B cell (primary cell): ENCODE measurements around the gene NCAPG2. TPM values are rescaled to one million over a fixed set of nuclear protein-coding genes. Genes with fewer than 3 reads are reported as not detected.

Source experiments
- ATAC-seq: fragments of 200-7000 bp; cut with Tn5 transposase; one replicate; pipeline ENCODE4 v1.10.0; 2021; ENCODE audit warnings: low read depth, mild to moderate bottlenecking, moderate number of reproducible peaks, moderate library complexity
- CTCF ChIA-PET: fragments of 350-600 bp; sonication (Branson Sonifier 250); formaldehyde crosslinking; loops from one replicate; lab custom pipeline; 2021; ENCODE audit warnings: antibody characterized with exemption, inconsistent platforms; lab: Charles Lee
- POLR2A ChIA-PET: fragments of 350-600 bp; sonication (Branson Sonifier 250); formaldehyde crosslinking; loops from one replicate; lab custom pipeline; 2021; ENCODE audit warnings: antibody characterized with exemption; lab: Charles Lee
- DNase-seq: peaks from one replicate; pipeline ENCODE4 v3.0.0; 2013
- H2AFZ ChIP-seq: 2 replicates; pipeline ENCODE4 v1.6.1; 2012; ENCODE audit warnings: mild to moderate bottlenecking, low read depth, low read length; ENCODE audit not compliant: insufficient read depth, poor library complexity, severe bottlenecking
- H3K27ac ChIP-seq, 2 donors: 1 replicate in 1 of 2; 2 replicates in 1 of 2; pipeline ENCODE4 v1.5.1; 2012 to 2013; ENCODE audit warnings: low read length in 2 of 2, mild to moderate bottlenecking in 2 of 2, moderate library complexity in 1 of 2
- H3K27me3 ChIP-seq, 4 experiments: fragments of 200-600 bp in 1 of 4; sonication (generic) in 1 of 4; replicated peaks in 1 of 4; 1 replicate in 2 of 4; 2 replicates in 2 of 4; pipeline versions ENCODE4 v1.6.1 to v1.7.0; 2013 to 2016; ENCODE audit warnings: low read length in 3 of 4, mild to moderate bottlenecking in 2 of 4, mixed read lengths in 1 of 4, moderate library complexity in 1 of 4; ENCODE audit not compliant: insufficient read depth in 4 of 4, control insufficient read depth in 3 of 4; ENCODE audit errors: control extremely low read depth in 1 of 4
- H3K36me3 ChIP-seq, 2 experiments: replicated peaks in 1 of 2; 1 replicate in 1 of 2; 2 replicates in 1 of 2; pipeline versions ENCODE4 v1.6.1 to v1.7.1; 2013; ENCODE audit warnings: low read length in 1 of 2; ENCODE audit not compliant: insufficient read depth in 2 of 2, control insufficient read depth in 1 of 2; ENCODE audit errors: control extremely low read depth in 1 of 2, extremely low read depth in 1 of 2
- H3K4me1 ChIP-seq, 2 donors: fragments of 200-600 bp in 1 of 2; sonication (generic) in 1 of 2; 1 replicate in 1 of 2; 2 replicates in 1 of 2; pipeline versions ENCODE4 v1.5.1 to v1.6.1; 2013 to 2017; ENCODE audit warnings: low read length in 2 of 2; ENCODE audit not compliant: control insufficient read depth in 2 of 2, insufficient read depth in 2 of 2
- H3K4me2 ChIP-seq: replicated peaks from 2 replicates; pipeline ENCODE3; 2012; ENCODE audit warnings: mild to moderate bottlenecking, low read depth, low read length; ENCODE audit not compliant: poor library complexity, severe bottlenecking
- H3K4me3 ChIP-seq, 5 experiments: fragments of 200-600 bp in 1 of 5; sonication (generic) in 1 of 5; 1 replicate in 3 of 5; 2 replicates in 2 of 5; pipeline versions ENCODE4 v1.5.1 to v1.7.0; 2011 to 2016; ENCODE audit warnings: low read length in 4 of 5, mild to moderate bottlenecking in 4 of 5, low read depth in 2 of 5, control low read depth in 1 of 5, moderate library complexity in 1 of 5; ENCODE audit not compliant: insufficient read depth in 1 of 5; ENCODE audit errors: control extremely low read depth in 1 of 5, extremely low read depth in 1 of 5
- H3K79me2 ChIP-seq: fragments of 200-600 bp; sonication (generic); one replicate; pipeline ENCODE4 v1.6.0; 2016; ENCODE audit warnings: low read length; ENCODE audit not compliant: control insufficient read depth, insufficient read depth
- H3K9ac ChIP-seq: fragments of 200-600 bp; sonication (generic); 2 replicates; pipeline ENCODE4 v1.6.1; 2017; ENCODE audit warnings: mild to moderate bottlenecking, low read length, moderate library complexity
- H3K9me3 ChIP-seq, 3 donors: one replicate each; pipeline versions ENCODE4 v1.6.1 to v1.7.1; 2013; ENCODE audit warnings: low read length in 2 of 3; ENCODE audit not compliant: control insufficient read depth in 2 of 3, insufficient read depth in 1 of 3; ENCODE audit errors: control extremely low read depth in 1 of 3
- H4K20me1 ChIP-seq: 2 replicates; pipeline ENCODE4 v1.6.0; 2012; ENCODE audit warnings: mild to moderate bottlenecking, low read length; ENCODE audit not compliant: insufficient read depth, control insufficient read depth, poor library complexity, severe bottlenecking
- H3K27ac Mint-ChIP-seq: one replicate; pipeline ENCODE4 v1.8.0; 2021; ENCODE audit warnings: mixed read lengths
- H3K27me3 Mint-ChIP-seq: one replicate; pipeline ENCODE4 v1.8.0; 2021; ENCODE audit warnings: mixed read lengths
- H3K4me1 Mint-ChIP-seq: one replicate; pipeline ENCODE4 v1.8.0; 2021; ENCODE audit warnings: mixed read lengths
- H3K4me3 Mint-ChIP-seq: one replicate; pipeline ENCODE4 v1.8.0; 2021; ENCODE audit warnings: mixed read lengths
- H3K9me3 Mint-ChIP-seq: one replicate; pipeline ENCODE4 v1.8.0; 2022; ENCODE audit warnings: mixed read lengths; ENCODE audit not compliant: insufficient read depth
- CTCF ChIP-seq: fragments of 200-600 bp; IDR thresholded peaks from one replicate; pipeline ENCODE4 v1.8.0; 2022; ENCODE audit warnings: antibody characterized with exemption, mild to moderate bottlenecking
- EZH2 ChIP-seq: IDR thresholded peaks from 2 replicates; pipeline ENCODE4 v1.6.1; 2012; ENCODE audit warnings: borderline replicate concordance, low read depth, mild to moderate bottlenecking, moderate library complexity, low read length; ENCODE audit not compliant: insufficient read depth, poor library complexity, severe bottlenecking
- WGBS: methylation state at CpG from one replicate; pipeline ENCODE4 v1.1.5; 2013; ENCODE audit warnings: missing lambda C conversion rate; ENCODE audit not compliant: insufficient coverage; 5-methylcytosine and 5-hydroxymethylcytosine counted together
- intact Hi-C: fragments of 100-400 bp; cut with micrococcal nuclease; formaldehyde crosslinking; loops from one replicate; pipeline ENCODE4 v1.10.0; 2022
- polyA plus RNA-seq: library from polyadenylated mRNA; depleted of rRNA; stranded (reverse); fragments of >200 nt; gene quantifications from 2 replicates; pipeline ENCODE4 v1.2.3, GENCODE V29; 2012
- total RNA-seq, 2 donors: library from RNA; stranded (reverse); fragments of 120-200 nt in 1 of 2; gene quantifications; 1 replicate in 1 of 2; 2 replicates in 1 of 2; pipeline versions ENCODE4 v1.2.3 to v1.2.4, GENCODE V29; 2013 to 2022

Gene NCAPG2
- total and polyA plus RNA-seq, 2 donors (not counting 1 experiment from before 2014, with no cell fraction given), result 2.9 to 9.8 TPM

- no peak overlapping the region for H3K27ac Mint-ChIP-seq
- intact Hi-C loops, result no loop called here
- no peaks in the 10 kb centered on the region for H3K9me3 ChIP-seq
Measured at GRCh38 chr7:158733775-158734494, 29.3 kb upstream of the NCAPG2 start.

GRCh38 chr7:158733220-158733519, 28.6 kb upstream of the NCAPG2 start:
- Histone ChIP-seq H3K4me1 (no peaks in the 10 kb centered on the region), H3K27me3 (no peaks in the 10 kb centered on the region), H3K9me3 (no peaks in the 10 kb centered on the region), H3K4me3 (no peak overlapping the region), H2AFZ (no peak overlapping the region), H3K27ac (no peak overlapping the region), H3K4me2 (no peak overlapping the region), H3K9ac (no peak overlapping the region), H3K79me2 (no peaks in the 10 kb centered on the region), H3K36me3 (peaks cover 6 to 26% of the 10 kb centered on the region in 2 experiments), H4K20me1 (no peaks in the 10 kb centered on the region)
- CTCF ChIA-PET, result no interaction called here
- WGBS, result no CpG with 5 or more reads among the region's 1 CpG
- no peak for ATAC-seq
- Mint-ChIP-seq H3K27ac (no peak overlapping the region), H3K9me3 (no peaks in the 10 kb centered on the region), H3K4me3 (no peak overlapping the region), H3K27me3 (no peaks in the 10 kb centered on the region), H3K4me1 (no peaks in the 10 kb centered on the region)
- POLR2A ChIA-PET, result no interaction called here
- TF ChIP-seq EZH2 (no peak), CTCF (no peak)
- intact Hi-C loops, result no loop called here
- no peak for DNase-seq

More at GRCh38 chr7:158733775-158734494, 29.3 kb upstream of the NCAPG2 start:
- 89% methylated on average over 12 of the region's 19 CpGs for WGBS
- H3K4me2 ChIP-seq, result no peak overlapping the region
- Mint-ChIP-seq H3K4me3 (no peak overlapping the region), H3K9me3 (no peaks in the 10 kb centered on the region), H3K4me1 (no peaks in the 10 kb centered on the region), H3K27me3 (no peaks in the 10 kb centered on the region)
- H3K27me3 ChIP-seq, result no peaks in the 10 kb centered on the region
- no peak overlapping the region for H3K27ac ChIP-seq
- DNase-seq (no peak), ATAC-seq (no peak)
- H3K9ac ChIP-seq, result no peak overlapping the region
- H3K79me2 ChIP-seq, result no peaks in the 10 kb centered on the region
- H4K20me1 ChIP-seq, result no peaks in the 10 kb centered on the region
- H3K4me1 ChIP-seq, result no peaks in the 10 kb centered on the region
- ChIA-PET CTCF (no interaction called here), POLR2A (no interaction called here)
- no peak overlapping the region for H2AFZ ChIP-seq
- TF ChIP-seq EZH2, result no peak
- TF ChIP-seq CTCF, result no peak
- no peak overlapping the region for H3K4me3 ChIP-seq
- peaks cover 6 to 31% of the 10 kb centered on the region in 2 experiments for H3K36me3 ChIP-seq
